Central memory CD8-positive, alpha-beta T cell (primary cell): ENCODE results near the gene ITGB8.
"Not testable (repeated sequence)": the region's sequence is repeated elsewhere in the genome, so short reads cannot be mapped to it uniquely, and the experiment has no call there.

Experiments
- ATAC-seq: fragments of 150-1000 bp; cut with Tn5 transposase; replicated peaks from 2 replicates; pipeline ENCODE4 v1.10.0; 2022; ENCODE audit warnings: mild to moderate bottlenecking, moderate FRiP score, moderate number of reproducible peaks; ENCODE audit not compliant: poor library complexity, severe bottlenecking; ENCODE audit errors: extremely low read depth
- DNase-seq, 2 donors: peaks; one replicate each; pipeline ENCODE4 v3.0.0; 2021; ENCODE audit warnings: low spot score in 2 of 2
- H3K27ac Mint-ChIP-seq: one replicate; pipeline ENCODE4 v1.8.0; 2022; ENCODE audit warnings: low read depth, mild to moderate bottlenecking, moderate library complexity, mixed read lengths
- H3K27me3 Mint-ChIP-seq: one replicate; pipeline ENCODE4 v1.8.0; 2022; ENCODE audit warnings: mixed read lengths
- H3K36me3 Mint-ChIP-seq: one replicate; pipeline ENCODE4 v1.8.0; 2022; ENCODE audit warnings: mild to moderate bottlenecking, moderate library complexity, mixed read lengths; ENCODE audit not compliant: insufficient read depth
- H3K4me1 Mint-ChIP-seq: one replicate; pipeline ENCODE4 v1.8.0; 2022; ENCODE audit warnings: mixed read lengths
- H3K4me3 Mint-ChIP-seq: one replicate; pipeline ENCODE4 v1.8.0; 2022; ENCODE audit warnings: mild to moderate bottlenecking, moderate library complexity, mixed read lengths
- H3K9me3 Mint-ChIP-seq: one replicate; pipeline ENCODE4 v1.8.0; 2022; ENCODE audit warnings: mixed read lengths

ITGB8 gene

DNA sequence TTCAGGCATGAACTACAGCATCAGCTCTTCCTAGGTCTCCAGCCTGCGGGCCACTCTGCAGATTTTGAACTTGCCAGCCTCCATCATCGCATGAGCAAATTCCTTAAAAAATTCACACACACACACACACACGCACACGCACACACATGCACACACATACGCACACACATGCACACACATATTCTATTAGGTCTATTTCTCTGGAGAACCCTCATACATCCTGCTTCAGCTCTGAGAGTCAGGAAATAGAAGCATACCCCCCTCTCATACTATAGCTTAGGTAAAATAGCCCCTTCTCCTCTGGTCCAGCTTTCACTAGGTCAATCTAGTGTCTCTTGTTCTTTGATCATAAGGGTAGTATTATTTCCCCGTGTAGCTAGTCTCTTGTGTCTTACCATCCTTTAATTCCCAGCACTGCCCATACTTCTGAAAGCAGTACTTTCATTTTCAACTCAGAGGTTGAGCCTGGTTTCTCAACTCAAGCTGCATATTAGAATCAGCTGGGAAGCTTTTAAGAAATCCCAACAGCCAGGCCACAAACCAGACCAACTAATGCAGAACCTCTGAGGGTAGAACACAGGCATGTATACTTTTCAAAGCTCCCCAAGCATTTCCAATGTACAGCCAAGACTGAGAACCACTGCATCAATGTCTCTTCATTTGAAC lies 30.9 kb upstream of the ITGB8 start:
- H3K9me3 Mint-ChIP-seq = peaks cover 5% of the 10 kb centered on the region

DNA sequence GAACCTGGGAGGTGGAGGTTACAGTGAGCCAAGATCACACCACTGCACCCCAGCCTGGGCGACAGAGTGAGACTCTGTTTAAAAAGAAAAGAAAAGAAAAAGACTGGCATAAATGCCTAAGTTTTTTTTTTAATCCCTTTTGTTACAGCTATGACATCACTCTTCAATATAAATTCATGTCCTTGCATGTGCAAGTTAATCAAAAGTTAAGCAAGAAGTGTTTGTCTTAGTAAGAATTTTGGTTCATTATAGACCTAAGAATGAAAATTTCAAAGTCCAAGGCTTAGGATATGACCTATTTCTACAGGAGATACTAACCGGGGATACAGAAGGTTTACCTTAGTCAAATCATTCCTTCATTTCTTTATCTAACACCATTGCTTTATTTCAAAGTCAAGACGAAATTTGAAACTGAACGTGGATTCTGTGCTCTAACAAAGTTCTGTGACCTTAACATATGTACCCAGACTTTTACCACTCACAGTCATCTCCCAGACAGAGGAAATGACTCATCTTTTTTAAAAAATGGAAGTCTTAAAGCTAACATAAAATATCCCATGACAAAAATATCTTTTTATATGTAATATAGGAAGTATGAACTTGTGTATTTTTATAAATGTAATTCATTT lies 29.3 kb upstream of the ITGB8 start:
- H3K27me3 Mint-ChIP-seq = no peaks in the 10 kb centered on the region
- ATAC-seq (no peak), DNase-seq (no peak)
- no peaks in the 10 kb centered on the region for H3K36me3 Mint-ChIP-seq
- H3K4me3 Mint-ChIP-seq = no peak overlapping the region
- H3K9me3 Mint-ChIP-seq = no peaks in the 10 kb centered on the region
- peaks cover 8% of the 10 kb centered on the region for H3K4me1 Mint-ChIP-seq
- H3K27ac Mint-ChIP-seq = no peak overlapping the region

More for the DNA sequence above, 30.9 kb upstream of the ITGB8 start:
- Mint-ChIP-seq H3K36me3 (no peaks in the 10 kb centered on the region), H3K27me3 (no peaks in the 10 kb centered on the region), H3K27ac (no peak overlapping the region), H3K4me1 (peaks cover 8% of the 10 kb centered on the region), H3K4me3 (no peak overlapping the region)
- ATAC-seq (no peak), DNase-seq (no peak)

DNA sequence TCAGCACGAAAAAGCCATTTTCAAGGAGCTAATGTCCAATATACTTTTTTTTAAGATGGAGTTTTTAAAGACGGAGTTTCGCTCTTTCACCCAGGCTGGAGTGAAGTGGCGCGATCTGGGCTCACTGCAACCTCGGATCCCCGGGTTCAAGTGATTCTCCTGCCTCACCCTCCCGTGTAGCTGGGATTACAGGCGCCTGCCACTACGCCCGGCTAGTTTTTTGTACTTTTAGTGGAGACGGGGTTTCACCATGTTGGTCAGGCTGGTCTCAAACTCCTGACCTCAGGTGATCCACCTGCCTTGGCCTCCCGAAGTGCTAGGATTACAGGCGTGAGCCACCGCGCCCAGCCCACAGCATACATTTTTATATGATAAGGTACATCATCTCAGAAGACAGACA lies 28.4 kb upstream of the ITGB8 start:
- ATAC-seq, H3K4me3 Mint-ChIP-seq, DNase-seq, H3K27me3 Mint-ChIP-seq, H3K27ac Mint-ChIP-seq, H3K36me3 Mint-ChIP-seq, H3K4me1 Mint-ChIP-seq, H3K9me3 Mint-ChIP-seq: not testable (repeated sequence)

DNA sequence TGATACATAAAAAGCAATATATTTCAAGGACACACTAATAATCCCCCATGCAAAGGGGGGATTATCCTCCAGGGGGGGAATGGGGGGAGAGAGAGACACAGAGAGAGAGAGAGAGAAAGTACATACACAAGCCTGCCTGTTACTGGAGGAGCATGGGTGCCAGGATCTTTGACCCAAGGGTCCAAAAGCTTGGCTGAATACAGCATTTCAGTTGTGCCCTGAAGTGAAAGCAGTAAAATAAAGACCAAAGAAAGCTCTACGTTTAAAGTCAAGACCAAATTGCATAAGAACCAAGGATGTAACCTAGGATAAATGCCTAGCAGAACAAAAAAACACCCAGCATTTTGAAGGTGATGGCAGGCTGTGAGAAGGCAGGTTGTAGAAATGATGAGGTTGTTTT lies 27.8 kb upstream of the ITGB8 start:
- no peaks in the 10 kb centered on the region for H3K36me3 Mint-ChIP-seq
- H3K9me3 Mint-ChIP-seq = no peaks in the 10 kb centered on the region
- peaks cover 8% of the 10 kb centered on the region for H3K4me1 Mint-ChIP-seq
- no peak for DNase-seq
- ATAC-seq = no peak
- H3K27me3 Mint-ChIP-seq = no peaks in the 10 kb centered on the region
- H3K27ac Mint-ChIP-seq = no peak overlapping the region
- no peak overlapping the region for H3K4me3 Mint-ChIP-seq

DNA sequence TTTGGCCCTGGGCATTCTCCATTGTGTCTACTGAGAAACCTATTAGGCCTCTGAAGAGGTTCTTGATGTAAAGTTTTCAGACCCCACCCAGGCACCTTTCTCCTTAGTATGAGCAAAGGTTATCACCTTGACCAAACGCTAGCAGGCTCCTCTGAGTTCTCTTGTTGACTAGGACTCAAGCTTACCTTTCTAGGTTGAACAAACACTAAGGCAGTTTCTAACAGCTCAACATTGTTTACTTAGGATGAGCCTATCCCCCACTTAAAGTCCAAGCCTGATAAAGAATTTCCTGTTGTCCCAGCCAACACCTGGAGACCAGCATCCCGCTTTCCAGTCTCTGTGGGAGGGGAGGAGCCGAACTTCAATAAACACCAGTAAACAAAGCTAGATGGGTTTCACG lies 26.3 kb upstream of the ITGB8 start:
- no peak overlapping the region for H3K4me3 Mint-ChIP-seq
- H3K4me1 Mint-ChIP-seq = peaks cover 7% of the 10 kb centered on the region
- H3K9me3 Mint-ChIP-seq = no peaks in the 10 kb centered on the region
- H3K36me3 Mint-ChIP-seq = no peaks in the 10 kb centered on the region
- DNase-seq (no peak), ATAC-seq (no peak)
- H3K27ac Mint-ChIP-seq = no peak overlapping the region
- no peaks in the 10 kb centered on the region for H3K27me3 Mint-ChIP-seq

DNA sequence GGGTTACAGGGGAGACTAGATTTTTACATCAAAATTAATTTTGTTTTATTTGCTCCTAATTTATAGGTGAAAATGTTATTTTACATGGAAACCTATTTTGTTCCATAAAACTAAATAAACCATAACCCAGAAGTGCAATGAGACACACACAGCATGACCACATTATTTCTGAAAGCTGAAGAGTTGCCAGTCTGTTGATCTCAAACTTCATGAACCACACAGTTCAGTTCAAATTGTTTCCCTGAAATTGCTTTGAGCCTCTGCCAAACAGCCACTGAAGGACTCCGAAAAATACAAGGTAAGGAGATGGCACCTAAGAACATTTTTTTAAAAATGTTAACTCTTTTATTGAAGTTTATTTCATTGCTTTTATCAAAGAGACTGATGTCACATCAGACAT lies 25.0 kb upstream of the ITGB8 start:
- Mint-ChIP-seq H3K27ac (no peak overlapping the region), H3K9me3 (no peaks in the 10 kb centered on the region), H3K4me3 (no peak overlapping the region), H3K4me1 (no peaks in the 10 kb centered on the region), H3K27me3 (no peaks in the 10 kb centered on the region), H3K36me3 (no peaks in the 10 kb centered on the region)
- DNase-seq = no peak
- no peak for ATAC-seq

DNA sequence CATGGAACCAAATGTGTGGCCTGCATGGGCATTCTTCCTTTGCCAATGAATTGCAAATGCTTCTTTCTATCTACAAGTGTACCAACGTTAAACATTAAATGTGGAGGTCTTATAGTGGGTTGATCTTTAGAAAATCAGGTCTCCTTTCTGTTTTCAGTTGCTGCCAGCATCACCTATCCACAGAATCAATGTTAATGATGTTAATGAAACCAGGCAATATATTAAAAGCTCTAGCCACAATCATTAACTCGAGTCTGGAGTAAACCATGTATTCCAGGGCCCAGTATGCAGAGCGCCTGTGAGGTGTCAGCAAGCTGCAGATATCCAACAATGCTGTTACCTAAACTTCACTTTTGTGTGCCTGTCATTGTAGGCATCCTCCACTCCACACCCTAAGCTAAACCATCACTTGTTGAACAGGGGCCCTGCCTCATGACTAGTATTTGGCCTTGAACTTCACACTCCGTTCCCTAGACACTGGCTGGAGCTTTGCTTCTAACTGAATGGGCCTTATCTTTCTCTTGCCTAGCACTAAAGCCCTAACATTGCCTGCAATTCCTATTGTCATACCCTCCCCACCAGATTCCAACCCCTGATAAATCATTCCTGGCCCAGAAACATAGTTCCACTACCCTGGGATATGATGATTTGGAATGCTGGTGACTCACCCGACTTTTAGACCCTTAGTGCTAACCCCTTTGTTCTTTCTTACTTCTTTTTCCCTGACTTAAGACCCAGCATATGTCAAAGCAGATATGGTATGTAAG lies 24.3 kb upstream of the ITGB8 start:
- H3K4me3 Mint-ChIP-seq = no peak overlapping the region
- no peak for ATAC-seq
- H3K27ac Mint-ChIP-seq = no peak overlapping the region
- H3K4me1 Mint-ChIP-seq = no peaks in the 10 kb centered on the region
- H3K27me3 Mint-ChIP-seq = no peaks in the 10 kb centered on the region
- DNase-seq = no peak
- H3K9me3 Mint-ChIP-seq = no peaks in the 10 kb centered on the region
- no peaks in the 10 kb centered on the region for H3K36me3 Mint-ChIP-seq

DNA sequence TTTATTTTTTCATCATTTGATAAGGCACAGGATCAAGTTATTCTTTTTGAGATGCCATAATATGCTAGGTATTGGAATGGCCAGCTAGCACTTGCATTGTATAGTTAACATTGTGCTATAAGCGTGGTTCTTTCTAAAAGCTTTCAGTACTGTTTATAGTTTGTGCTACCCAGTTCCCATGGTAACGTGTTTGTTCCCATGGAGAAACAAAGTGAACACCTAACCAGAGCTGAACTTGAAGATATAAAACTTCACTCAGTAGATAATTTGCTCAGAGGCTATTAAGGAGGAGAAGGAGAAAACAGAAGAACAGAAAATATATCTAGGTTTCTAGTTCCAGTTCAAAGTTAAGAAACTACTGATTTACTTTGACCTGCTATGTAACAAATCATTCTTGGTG lies 23.6 kb upstream of the ITGB8 start:
- DNase-seq = no peak
- Mint-ChIP-seq H3K27me3 (no peaks in the 10 kb centered on the region), H3K36me3 (no peaks in the 10 kb centered on the region), H3K27ac (no peak overlapping the region), H3K4me3 (no peak overlapping the region), H3K9me3 (no peaks in the 10 kb centered on the region), H3K4me1 (no peaks in the 10 kb centered on the region)
- ATAC-seq = no peak

DNA sequence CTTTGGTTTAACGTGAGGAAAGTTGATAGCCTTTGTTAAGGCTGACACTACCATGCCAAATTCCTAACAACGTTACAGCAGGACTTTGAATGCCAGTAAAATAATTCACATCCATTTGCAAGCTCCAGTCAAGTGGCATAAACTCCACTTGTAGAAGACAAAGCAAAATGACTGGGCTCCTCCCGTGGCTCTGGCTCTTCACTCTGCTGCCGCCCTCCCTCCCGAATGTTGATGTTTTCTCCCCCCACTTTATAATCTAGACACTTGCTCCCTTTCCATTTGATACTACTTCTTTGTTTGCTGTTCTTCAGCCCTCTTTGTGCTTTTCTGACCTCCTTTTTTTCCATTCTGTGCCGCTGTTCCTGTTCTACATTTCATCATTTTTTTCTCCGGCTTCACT lies 22.8 kb upstream of the ITGB8 start:
- no peak for DNase-seq
- Mint-ChIP-seq H3K4me3 (no peak overlapping the region), H3K4me1 (no peaks in the 10 kb centered on the region), H3K27me3 (no peaks in the 10 kb centered on the region), H3K36me3 (no peaks in the 10 kb centered on the region), H3K27ac (no peak overlapping the region), H3K9me3 (no peaks in the 10 kb centered on the region)
- no peak for ATAC-seq

DNA sequence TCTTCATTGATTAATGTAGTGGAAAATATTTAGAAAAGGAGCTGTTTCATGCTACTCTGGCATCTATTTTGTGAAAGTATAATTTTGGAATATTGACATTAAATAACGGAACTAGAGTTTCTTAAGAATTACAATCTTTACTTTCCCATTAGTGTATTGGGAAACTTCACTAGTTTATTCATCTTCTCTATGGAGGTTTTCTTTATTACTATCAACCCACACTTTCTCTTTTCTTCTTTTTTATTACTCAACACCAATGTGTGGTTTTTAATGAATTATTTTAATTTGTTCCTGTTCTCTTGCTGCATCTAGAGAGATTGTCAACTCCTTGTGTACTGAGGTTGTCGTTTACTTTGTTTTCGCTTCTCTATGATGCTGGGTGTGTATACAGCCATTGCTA lies 20.4 kb upstream of the ITGB8 start:
- H3K4me1 Mint-ChIP-seq = no peaks in the 10 kb centered on the region
- H3K36me3 Mint-ChIP-seq = no peaks in the 10 kb centered on the region
- no peak overlapping the region for H3K4me3 Mint-ChIP-seq
- DNase-seq (no peak), ATAC-seq (no peak)
- H3K27ac Mint-ChIP-seq = no peak overlapping the region
- no peaks in the 10 kb centered on the region for H3K27me3 Mint-ChIP-seq
- H3K9me3 Mint-ChIP-seq = no peaks in the 10 kb centered on the region

DNA sequence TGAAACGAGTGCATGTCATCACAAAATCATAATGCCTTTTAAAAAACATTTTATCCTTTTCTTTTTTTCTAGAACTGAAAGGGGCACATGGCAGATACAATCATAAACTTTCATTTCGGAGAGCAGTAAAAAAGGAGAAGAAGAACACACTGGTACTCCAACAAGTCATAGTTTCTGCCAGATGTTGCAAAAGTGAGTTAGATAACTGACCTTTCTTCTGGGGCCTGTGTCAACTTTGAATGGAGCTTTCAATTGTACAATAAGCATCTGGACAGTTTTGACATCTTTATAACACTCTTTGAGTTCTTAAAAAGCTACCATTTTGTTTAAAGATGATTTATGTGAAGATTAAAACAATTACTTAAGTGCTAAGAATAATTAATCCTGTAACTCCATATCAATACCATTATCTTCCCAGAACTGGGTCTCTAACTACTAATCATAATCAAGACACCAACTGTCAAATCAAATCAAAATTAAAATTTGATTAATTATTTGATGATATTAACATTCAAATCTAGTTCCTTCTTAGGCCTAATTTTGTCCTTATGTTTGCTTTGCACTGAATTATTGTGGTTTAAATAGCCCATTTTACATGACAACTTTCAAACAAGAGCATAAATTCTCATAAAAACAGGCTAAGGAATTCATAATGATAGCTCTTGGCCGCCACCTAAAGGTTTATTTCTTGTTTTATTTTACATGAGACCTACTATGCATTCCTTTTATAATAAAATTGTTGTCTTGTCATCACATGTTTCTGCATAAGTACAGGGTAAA lies 19.5 kb upstream of the ITGB8 start:
- no peaks in the 10 kb centered on the region for H3K36me3 Mint-ChIP-seq
- H3K4me3 Mint-ChIP-seq = no peak overlapping the region
- no peak overlapping the region for H3K27ac Mint-ChIP-seq
- no peaks in the 10 kb centered on the region for H3K4me1 Mint-ChIP-seq
- no peaks in the 10 kb centered on the region for H3K9me3 Mint-ChIP-seq
- ATAC-seq = no peak
- no peak for DNase-seq
- H3K27me3 Mint-ChIP-seq = no peaks in the 10 kb centered on the region

DNA sequence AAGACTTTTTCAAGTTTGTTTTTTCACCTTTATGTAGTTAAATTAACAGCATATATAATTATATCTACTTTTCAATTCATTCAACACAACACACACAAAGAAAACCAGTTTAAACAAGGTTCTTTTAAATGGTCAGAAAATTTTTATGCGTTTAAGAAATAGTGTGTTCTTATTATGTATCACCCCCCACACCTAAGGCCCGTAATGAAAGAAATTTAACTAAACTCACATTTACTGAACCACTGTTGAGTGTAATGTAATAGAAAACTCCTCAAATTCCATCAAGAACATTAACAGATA lies 19.0 kb upstream of the ITGB8 start:
- no peak for ATAC-seq

DNA sequence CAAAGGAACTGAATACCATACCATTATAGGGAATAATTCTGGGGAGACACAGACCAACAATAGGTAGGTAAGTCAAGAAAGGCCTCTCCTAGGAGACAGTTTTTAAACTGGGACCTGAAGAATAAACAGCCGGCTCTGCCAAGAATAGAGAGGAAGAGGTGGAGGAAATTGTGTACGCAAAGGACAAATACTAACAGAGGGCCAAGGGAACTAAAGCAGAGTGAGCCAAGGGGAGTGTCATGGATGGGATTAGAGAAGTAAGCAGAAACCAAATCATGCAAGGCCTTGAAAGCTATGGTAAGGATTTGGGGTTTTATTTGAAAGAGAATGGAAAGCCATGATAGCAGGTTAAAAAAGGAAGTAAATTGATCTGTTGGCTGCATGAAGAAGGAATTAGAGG lies 18.1 kb upstream of the ITGB8 start:
- Mint-ChIP-seq H3K27me3 (no peaks in the 10 kb centered on the region), H3K36me3 (no peaks in the 10 kb centered on the region), H3K9me3 (no peaks in the 10 kb centered on the region), H3K27ac (no peak overlapping the region), H3K4me1 (no peaks in the 10 kb centered on the region), H3K4me3 (no peak overlapping the region)
- DNase-seq (no peak), ATAC-seq (no peak)

More for the DNA sequence above, 19.0 kb upstream of the ITGB8 start:
- no peak for DNase-seq
- no peak overlapping the region for H3K27ac Mint-ChIP-seq
- no peaks in the 10 kb centered on the region for H3K4me1 Mint-ChIP-seq
- H3K9me3 Mint-ChIP-seq = no peaks in the 10 kb centered on the region
- H3K4me3 Mint-ChIP-seq = no peak overlapping the region
- H3K27me3 Mint-ChIP-seq = no peaks in the 10 kb centered on the region
- H3K36me3 Mint-ChIP-seq = no peaks in the 10 kb centered on the region
